Endothelial cell of umbilical vein (primary cell): Measurements from ENCODE around the gene TOM1. TPM values are rescaled to one million over a fixed set of nuclear protein-coding genes. Genes with fewer than 3 reads are reported as not detected.

ENCODE experiments used
- BruUV-seq: library from RNA; stranded (reverse); fragments of 400-500 nt; replicated peaks from 2 replicates; lab custom pipeline; 2021; lab: Mats Ljungman, UMichigan
- CTCF ChIA-PET: fragments of 300-600, 350-600 bp; sonication (Branson Sonifier 250); formaldehyde crosslinking; loops from one replicate; lab custom pipeline; 2021; ENCODE audit warnings: antibody characterized with exemption, inconsistent platforms; lab: Charles Lee
- POLR2A ChIA-PET: fragments of 300-600, 350-600 bp; sonication (Branson Sonifier 250); formaldehyde crosslinking; loops from one replicate; lab custom pipeline; 2021; ENCODE audit warnings: antibody characterized with exemption, inconsistent platforms; lab: Charles Lee
- DNase-seq: peaks from one replicate; pipeline ENCODE4 v3.0.0-alpha.2; 2011; ENCODE audit warnings: low read depth, low spot score
- FAIRE-seq: peaks from 2 replicates; lab custom pipeline; 2011; peaks lifted over from hg19 to GRCh38; lab: Jason Lieb, UNC
- H2AFZ ChIP-seq: 2 replicates; pipeline ENCODE4 v1.6.0; 2012; ENCODE audit warnings: low read depth, low read length, control low read depth, inconsistent platforms
- H3K27ac ChIP-seq: 2 replicates; pipeline ENCODE4 v1.5.1; 2011; ENCODE audit warnings: low read depth, mild to moderate bottlenecking, control low read depth, low read length, moderate library complexity; ENCODE audit not compliant: insufficient read depth
- H3K27me3 ChIP-seq, 2 experiments: 2 replicates each; pipeline versions ENCODE4 v1.6.0 to v1.6.1; 2011; ENCODE audit warnings: low read length in 2 of 2, mixed read lengths in 1 of 2; ENCODE audit not compliant: control insufficient read depth in 2 of 2, insufficient read depth in 2 of 2
- H3K36me3 ChIP-seq, 2 experiments: 2 replicates in 1 of 2; 3 replicates in 1 of 2; pipeline ENCODE4 v1.5.1; 2011; ENCODE audit warnings: low read length in 2 of 2, mild to moderate bottlenecking in 1 of 2, moderate library complexity in 1 of 2; ENCODE audit not compliant: control insufficient read depth in 2 of 2, insufficient read depth in 2 of 2; ENCODE audit errors: extremely low read depth in 1 of 2
- H3K4me1 ChIP-seq: 3 replicates; pipeline ENCODE4 v1.5.1; 2011; ENCODE audit warnings: mild to moderate bottlenecking, low read length; ENCODE audit not compliant: control insufficient read depth, insufficient read depth; ENCODE audit errors: extremely low read depth
- H3K4me2 ChIP-seq: 2 replicates; pipeline ENCODE4 v1.6.1; 2011; ENCODE audit warnings: low read length, control low read depth, mixed read lengths; ENCODE audit not compliant: insufficient read depth
- H3K4me3 ChIP-seq, 3 experiments: fragments of 200-600 bp in 1 of 3; sonication (generic), shearing (Covaris generic) in 1 of 3; replicated peaks in 1 of 3; 2 replicates each; pipeline ENCODE4 v1.5.1; 2011 to 2016; ENCODE audit warnings: control low read depth in 3 of 3, low read length in 3 of 3, mild to moderate bottlenecking in 2 of 3, inconsistent platforms in 1 of 3, low read depth in 1 of 3, moderate library complexity in 1 of 3; ENCODE audit not compliant: insufficient read depth in 1 of 3
- H3K79me2 ChIP-seq: 2 replicates; pipeline ENCODE4 v1.6.0; 2012; ENCODE audit warnings: low read length, inconsistent platforms; ENCODE audit not compliant: control insufficient read depth, insufficient read depth
- H3K9ac ChIP-seq: replicated peaks from 2 replicates; pipeline ENCODE3; 2011; ENCODE audit warnings: low read length, control low read depth; ENCODE audit not compliant: insufficient read depth; ENCODE audit errors: extremely low read depth
- H3K9me1 ChIP-seq: replicated peaks from 3 replicates; pipeline ENCODE4 v1.6.0; 2011; ENCODE audit warnings: mild to moderate bottlenecking, low read length; ENCODE audit not compliant: control insufficient read depth, insufficient read depth; ENCODE audit errors: extremely low read depth
- H3K9me3 ChIP-seq: replicated peaks from 2 replicates; pipeline ENCODE4 v1.5.1; 2012; ENCODE audit warnings: low read length, inconsistent platforms; ENCODE audit not compliant: control insufficient read depth, insufficient read depth
- H4K20me1 ChIP-seq: replicated peaks from 2 replicates; pipeline ENCODE3; 2011; ENCODE audit warnings: mild to moderate bottlenecking, low read length; ENCODE audit not compliant: control insufficient read depth, insufficient read depth; ENCODE audit errors: extremely low read depth
- CTCF ChIP-seq, 2 donors: IDR thresholded peaks; 1 replicate in 1 of 2; 2 replicates in 1 of 2; pipeline ENCODE4 v1.5.1; 2011; ENCODE audit warnings: low read length in 2 of 2, mild to moderate bottlenecking in 2 of 2, moderate library complexity in 2 of 2, control low read depth in 1 of 2, inconsistent platforms in 1 of 2, low read depth in 1 of 2; ENCODE audit not compliant: insufficient read depth in 1 of 2; ENCODE audit errors: extremely low read depth in 1 of 2
- EZH2 ChIP-seq: IDR thresholded peaks from 2 replicates; pipeline ENCODE4 v1.6.1; 2012; ENCODE audit warnings: borderline replicate concordance, low read depth, mild to moderate bottlenecking, moderate library complexity, low read length, inconsistent platforms; ENCODE audit not compliant: severe bottlenecking
- FOS ChIP-seq: IDR thresholded peaks from 2 replicates; pipeline ENCODE4 v1.6.1; 2011; ENCODE audit warnings: mild to moderate bottlenecking, low read length, moderate library complexity, borderline replicate concordance; ENCODE audit not compliant: insufficient read depth
- GATA2 ChIP-seq: IDR thresholded peaks from 2 replicates; pipeline ENCODE4 v1.7.0; 2011; ENCODE audit warnings: low read depth, mild to moderate bottlenecking, moderate library complexity, mixed read lengths, low read length; ENCODE audit not compliant: insufficient read length, insufficient read depth
- JUN ChIP-seq: IDR thresholded peaks from 2 replicates; pipeline ENCODE4 v1.6.1; 2011; ENCODE audit warnings: borderline replicate concordance, low read depth; ENCODE audit not compliant: insufficient read length, insufficient read depth
- MAX ChIP-seq: IDR thresholded peaks from 2 replicates; pipeline ENCODE4 v1.6.1; 2011; ENCODE audit not compliant: insufficient read depth, insufficient read length
- MYC ChIP-seq: IDR thresholded peaks from one replicate; pipeline ENCODE4 v1.6.1; 2011; ENCODE audit warnings: mild to moderate bottlenecking, low read depth, low read length
- POLR2A ChIP-seq: IDR thresholded peaks from 2 replicates; pipeline ENCODE4 v1.6.1; 2012; ENCODE audit warnings: low read depth, mild to moderate bottlenecking, control low read depth, low read length
- POLR2AphosphoS5 ChIP-seq: IDR thresholded peaks from 2 replicates; pipeline ENCODE4 v1.6.1; 2012; ENCODE audit warnings: low read depth, mild to moderate bottlenecking, control low read depth, low read length, moderate library complexity; ENCODE audit not compliant: insufficient read depth
- dilution Hi-C: fragments of 300-500 bp; cut with MboI; formaldehyde crosslinking; loops from one replicate; pipeline ENCODE4 v1.15.0; 2019; ENCODE audit warnings: low sequenced_read_pairs; ENCODE audit not compliant: extremely low pct_ligation_motif_present
- intact Hi-C: fragments of 100-400 bp; cut with micrococcal nuclease; formaldehyde crosslinking; loops from one replicate; pipeline ENCODE4 v1.10.0; 2022
- polyA plus RNA-seq, 4 experiments: library from polyadenylated mRNA; depleted of rRNA in 3 of 4; stranded (reverse) in 3 of 4; unstranded in 1 of 4; fragments of >200 nt; gene quantifications; 2 replicates each; pipeline versions ENCODE4 v1.2.1 to v1.2.3, GENCODE V29; 2011 to 2012; ENCODE audit warnings: missing spikeins in 1 of 4
- total RNA-seq: library from RNA; stranded (reverse); gene quantifications from 2 replicates; pipeline ENCODE4 v1.2.3, GENCODE V29; 2021

Gene TOM1
- total and polyA plus RNA-seq, 2 donors (not counting 3 experiments of a cell fraction or from before 2014, with no cell fraction given) = 36.4 to 74.4 TPM

- intact Hi-C loops = no loop called here
- DNase-seq (no peak), FAIRE-seq (no peak)
- Histone ChIP-seq H3K79me2 (peaks cover 4% of the 10 kb centered on the region), H3K27me3 (no peaks in the 10 kb centered on the region), H3K9me1 (no peaks in the 10 kb centered on the region), H3K4me3 (no peak overlapping the region), H3K27ac (no peak overlapping the region), H3K9ac (no peak overlapping the region), H3K4me2 (no peak overlapping the region), H3K9me3 (no peaks in the 10 kb centered on the region), H3K36me3 (peaks cover 9 to 36% of the 10 kb centered on the region in 2 experiments), H3K4me1 (peaks cover 12% of the 10 kb centered on the region), H2AFZ (no peak overlapping the region), H4K20me1 (no peaks in the 10 kb centered on the region)
- ChIA-PET CTCF (no interaction called here), POLR2A (no interaction called here)
- no TSS peak for BruUV-seq
- dilution Hi-C loops = no loop called here
- TF ChIP-seq FOS = no peak
- TF ChIP-seq MYC = no peak
- TF ChIP-seq MAX = no peak
- TF ChIP-seq POLR2AphosphoS5 = no peak
- no peak for TF ChIP-seq POLR2A
- TF ChIP-seq GATA2 = no peak
- TF ChIP-seq CTCF (IDR thresholded peaks at IDR 0.05; ENCODE audit: extremely low read depth in 1 of 2, insufficient read depth in 1 of 2, low read depth in 1 of 2, low read length in 2 of 2) = no peak
- TF ChIP-seq JUN = no peak
- no peak for TF ChIP-seq EZH2
These were observed 18.9 kb downstream of the TOM1 start for GRCh38 chr22:35318346-35319215.
